ENCODE data around the gene DNPH1. TPM values are rescaled to one million over a fixed set of nuclear protein-coding genes. Genes with fewer than 3 reads are reported as not detected.

Gene DNPH1
- total RNA-seq, 1 donor from 2014 or later = 23.2 TPM

Other genes starting within 250 kb of the DNPH1 start
- gene PPP2R5D, start 244.9 kb downstream of the DNPH1 start, total RNA-seq = 25.3 TPM
- gene MEA1, start 215.5 kb downstream of the DNPH1 start, total RNA-seq = 33.8 TPM
- gene KLHDC3, start 215.2 kb downstream of the DNPH1 start, total RNA-seq = 74.9 TPM
- gene RRP36, start 207.9 kb downstream of the DNPH1 start, total RNA-seq = 26.4 TPM
- gene CUL7, start 175.6 kb downstream of the DNPH1 start, total RNA-seq = 11.0 TPM
- gene MRPL2, start 170.0 kb downstream of the DNPH1 start, total RNA-seq = 76.4 TPM
- 31.1 TPM for gene KLC4, start 169.8 kb downstream of the DNPH1 start, total RNA-seq
- 2.7 TPM for gene PTK7, start 153.2 kb downstream of the DNPH1 start, total RNA-seq
- gene SRF, start 58.2 kb downstream of the DNPH1 start, total RNA-seq = 81.2 TPM
- gene CUL9, start 47.3 kb downstream of the DNPH1 start, total RNA-seq = 15.6 TPM
- gene TTBK1, start 14.0 kb upstream of the DNPH1 start, total RNA-seq = 0.35 TPM
- gene SLC22A7, start 68.8 kb upstream of the DNPH1 start, total RNA-seq = not detected
- gene CRIP3, start 79.3 kb upstream of the DNPH1 start, total RNA-seq = 11.2 TPM
- 13.8 TPM for gene ZNF318, start 140.2 kb upstream of the DNPH1 start, total RNA-seq
- 9.3 TPM for gene ABCC10, start 198.1 kb upstream of the DNPH1 start, total RNA-seq
- 2.9 TPM for gene DLK2, start 226.1 kb upstream of the DNPH1 start, total RNA-seq
- 25.1 TPM for gene TJAP1, start 248.1 kb upstream of the DNPH1 start, total RNA-seq